H9 (cell line): ENCODE data around the gene TMEM178B. TPM values are rescaled to one million over a fixed set of nuclear protein-coding genes. Genes with fewer than 3 reads are reported as not detected.

Source experiments
- DNase-seq: peaks from one replicate; pipeline ENCODE4 v3.0.0-alpha.2; 2017
- H2AFZ ChIP-seq: one replicate; pipeline ENCODE4 v1.6.1; 2013; ENCODE audit warnings: mild to moderate bottlenecking, low read length, control low read depth, moderate library complexity
- H2AK5ac ChIP-seq: 2 replicates; pipeline ENCODE4 v1.6.1; 2013; ENCODE audit warnings: low read length, control low read depth, mixed read lengths; ENCODE audit not compliant: insufficient read length
- H2BK120ac ChIP-seq: one replicate; pipeline ENCODE4 v1.6.1; 2013; ENCODE audit warnings: low read depth, mild to moderate bottlenecking, low read length, control low read depth, inconsistent platforms; ENCODE audit not compliant: poor library complexity, severe bottlenecking
- H2BK12ac ChIP-seq: 2 replicates; pipeline ENCODE4 v1.6.1; 2013; ENCODE audit warnings: low read length, control low read depth, mixed read lengths, low read depth; ENCODE audit not compliant: insufficient read length
- H2BK15ac ChIP-seq: 2 replicates; pipeline ENCODE4 v1.6.1; 2013; ENCODE audit warnings: low read depth, low read length, control low read depth
- H2BK20ac ChIP-seq: one replicate; pipeline ENCODE4 v1.6.1; 2013; ENCODE audit warnings: low read depth, mild to moderate bottlenecking, low read length, control low read depth, inconsistent platforms; ENCODE audit not compliant: poor library complexity, severe bottlenecking
- H2BK5ac ChIP-seq: 2 replicates; pipeline ENCODE4 v1.6.1; 2013; ENCODE audit warnings: low read length, control low read depth, mixed read lengths; ENCODE audit not compliant: insufficient read length
- H3K14ac ChIP-seq: 2 replicates; pipeline ENCODE4 v1.6.1; 2013; ENCODE audit warnings: low read length, control low read depth; ENCODE audit not compliant: insufficient read depth
- H3K18ac ChIP-seq: 2 replicates; pipeline ENCODE4 v1.6.1; 2013; ENCODE audit warnings: low read depth, mild to moderate bottlenecking, mixed read lengths, low read length, control low read depth; ENCODE audit not compliant: insufficient read length
- H3K23ac ChIP-seq: 2 replicates; pipeline ENCODE4 v1.6.1; 2013; ENCODE audit warnings: low read length, control low read depth, mixed read lengths, low read depth; ENCODE audit not compliant: insufficient read length
- H3K23me2 ChIP-seq: 2 replicates; pipeline ENCODE4 v1.6.1; 2013; ENCODE audit warnings: low read depth, mild to moderate bottlenecking, mixed read lengths, low read length, control low read depth; ENCODE audit not compliant: insufficient read length, poor library complexity, severe bottlenecking
- H3K27ac ChIP-seq: 2 replicates; pipeline ENCODE4 v1.5.1; 2013; ENCODE audit warnings: low read length, control low read depth, mixed read lengths, low read depth; ENCODE audit not compliant: insufficient read length
- H3K27me3 ChIP-seq: 2 replicates; pipeline ENCODE4 v1.6.1; 2013; ENCODE audit warnings: low read length, control low read depth, inconsistent platforms; ENCODE audit not compliant: insufficient read depth
- H3K4ac ChIP-seq: 2 replicates; pipeline ENCODE4 v1.6.1; 2013; ENCODE audit warnings: low read depth, mild to moderate bottlenecking, control low read depth, inconsistent platforms, low read length, moderate library complexity
- H3K4me1 ChIP-seq: 2 replicates; pipeline ENCODE4 v1.6.1; 2013; ENCODE audit warnings: low read length, control low read depth, inconsistent platforms; ENCODE audit not compliant: insufficient read depth
- H3K4me2 ChIP-seq: 2 replicates; pipeline ENCODE4 v1.6.1; 2013; ENCODE audit warnings: low read length, control low read depth, mixed read lengths; ENCODE audit not compliant: insufficient read length, insufficient read depth
- H3K56ac ChIP-seq: 2 replicates; pipeline ENCODE4 v1.6.1; 2013; ENCODE audit warnings: low read depth, mild to moderate bottlenecking, mixed read lengths, low read length, control low read depth; ENCODE audit not compliant: insufficient read length
- H3K79me1 ChIP-seq: 2 replicates; pipeline ENCODE4 v1.6.1; 2013; ENCODE audit warnings: low read depth, mild to moderate bottlenecking, moderate library complexity, low read length, control low read depth, inconsistent platforms; ENCODE audit not compliant: insufficient read depth, poor library complexity, severe bottlenecking
- H3K79me2 ChIP-seq: 2 replicates; pipeline ENCODE4 v1.6.1; 2013; ENCODE audit warnings: low read length, control low read depth, inconsistent platforms; ENCODE audit not compliant: insufficient read depth
- H3K9ac ChIP-seq: 2 replicates; pipeline ENCODE4 v1.6.1; 2013; ENCODE audit warnings: low read length, control low read depth, mixed read lengths; ENCODE audit not compliant: insufficient read length; ENCODE audit errors: extremely low read depth
- H3K9me3 ChIP-seq: one replicate; pipeline ENCODE4 v1.6.1; 2013; ENCODE audit warnings: low read depth, low read length, inconsistent platforms; ENCODE audit not compliant: control insufficient read depth
- H3T11ph ChIP-seq: one replicate; pipeline ENCODE4 v1.6.1; 2013; ENCODE audit warnings: mild to moderate bottlenecking, low read length, control low read depth, inconsistent platforms
- H4K20me1 ChIP-seq: one replicate; pipeline ENCODE4 v1.6.1; 2013; ENCODE audit not compliant: control insufficient read depth, insufficient read length, insufficient read depth
- H4K5ac ChIP-seq: 2 replicates; pipeline ENCODE4 v1.6.1; 2013; ENCODE audit warnings: low read depth, mild to moderate bottlenecking, mixed read lengths, low read length, control low read depth; ENCODE audit not compliant: insufficient read length
- H4K8ac ChIP-seq: replicated peaks from 2 replicates; pipeline ENCODE4 v1.6.1; 2013; ENCODE audit warnings: low read length, control low read depth, mixed read lengths, low read depth; ENCODE audit not compliant: insufficient read length
- H4K91ac ChIP-seq: 2 replicates; pipeline ENCODE4 v1.6.1; 2013; ENCODE audit warnings: low read depth, mild to moderate bottlenecking, moderate library complexity, mixed read lengths, low read length, control low read depth; ENCODE audit not compliant: insufficient read length
- H3K27ac Mint-ChIP-seq, 3 experiments: 2 replicates in 2 of 3; 3 replicates in 1 of 3; pipeline ENCODE4 v1.8.0; 2020 to 2021; ENCODE audit warnings: mixed read lengths in 3 of 3, mild to moderate bottlenecking in 1 of 3, moderate library complexity in 1 of 3
- H3K27me3 Mint-ChIP-seq: 2 replicates; pipeline ENCODE4 v1.8.0; 2021; ENCODE audit warnings: low read depth, mild to moderate bottlenecking, moderate library complexity, mixed read lengths
- H3K36me3 Mint-ChIP-seq, 3 experiments: 2 replicates in 2 of 3; 3 replicates in 1 of 3; pipeline ENCODE4 v1.8.0; 2020 to 2021; ENCODE audit warnings: low read depth in 3 of 3, mixed read lengths in 3 of 3; ENCODE audit not compliant: insufficient read depth in 1 of 3
- H3K4me1 Mint-ChIP-seq, 2 experiments: 2 replicates each; pipeline ENCODE4 v1.8.0; 2020; ENCODE audit warnings: mixed read lengths in 2 of 2
- H3K4me3 Mint-ChIP-seq, 2 experiments: 2 replicates in 1 of 2; 3 replicates in 1 of 2; pipeline ENCODE4 v1.8.0; 2020 to 2021; ENCODE audit warnings: mild to moderate bottlenecking in 2 of 2, mixed read lengths in 2 of 2, moderate library complexity in 1 of 2
- H3K9me3 Mint-ChIP-seq, 2 experiments: 2 replicates in 1 of 2; 3 replicates in 1 of 2; pipeline ENCODE4 v1.8.0; 2020; ENCODE audit warnings: mild to moderate bottlenecking in 2 of 2, mixed read lengths in 2 of 2, moderate library complexity in 1 of 2
- WGBS: extraction: QIAGEN DNeasy Blood & Tissue Kit; methylation state at CpG from one replicate; pipeline ENCODE4 v1.1.7; 2013; ENCODE audit warnings: missing lambda C conversion rate, low lambda C conversion rate, mixed read lengths; ENCODE audit not compliant: insufficient read length; ENCODE audit errors: extremely low coverage; 5-methylcytosine and 5-hydroxymethylcytosine counted together
- total RNA-seq: library from RNA; stranded (reverse); gene quantifications from 2 replicates; pipeline ENCODE4 v1.2.1, GENCODE V29; 2021
- TF ChIP-seq, protein P1 (sequence below): fragments of 200-600 bp; sonication (generic); conservative IDR thresholded peaks from 3 replicates; pipeline ENCODE4 v1.8.0; 2021; ENCODE audit warnings: antibody characterized with exemption, mild to moderate bottlenecking

TMEM178B gene
- total RNA-seq, 1 experiment from 2014 or later: 11.3 TPM

- no peak overlapping the region for H3T11ph ChIP-seq
- no CpG with 5 or more reads among the region's 14 CpGs for WGBS
- H3K79me2 ChIP-seq: no peaks in the 10 kb centered on the region
- H2BK5ac ChIP-seq: no peak overlapping the region
- no peak overlapping the region for H3K4me2 ChIP-seq
- no peaks in the 10 kb centered on the region for H3K23me2 ChIP-seq
- no peaks in the 10 kb centered on the region for H4K20me1 ChIP-seq
- no peaks in the 10 kb centered on the region for H3K27me3 ChIP-seq
- no peak overlapping the region for H3K27ac ChIP-seq
- H2BK15ac ChIP-seq: no peak overlapping the region
- Mint-ChIP-seq H3K4me1 (no peaks in the 10 kb centered on the region), H3K27ac (peak overlapping the region in 1 of 3 experiments; percentile 38; a peak in 1 of 7 replicates), H3K4me3 (no peak overlapping the region), H3K27me3 (no peaks in the 10 kb centered on the region), H3K9me3 (no peaks in the 10 kb centered on the region), H3K36me3 (no peaks in the 10 kb centered on the region)
- no peak overlapping the region for H3K4ac ChIP-seq
- H2AFZ ChIP-seq: no peak overlapping the region
- H4K8ac ChIP-seq: no peak overlapping the region
- H2BK12ac ChIP-seq: no peak overlapping the region
- H3K23ac ChIP-seq: no peak overlapping the region
- H4K91ac ChIP-seq: no peak overlapping the region
- H3K4me1 ChIP-seq: no peaks in the 10 kb centered on the region
- H3K18ac ChIP-seq: no peak overlapping the region
- H2BK20ac ChIP-seq: no peak overlapping the region
- H3K79me1 ChIP-seq: no peaks in the 10 kb centered on the region
- TF ChIP-seq, protein P1, sequence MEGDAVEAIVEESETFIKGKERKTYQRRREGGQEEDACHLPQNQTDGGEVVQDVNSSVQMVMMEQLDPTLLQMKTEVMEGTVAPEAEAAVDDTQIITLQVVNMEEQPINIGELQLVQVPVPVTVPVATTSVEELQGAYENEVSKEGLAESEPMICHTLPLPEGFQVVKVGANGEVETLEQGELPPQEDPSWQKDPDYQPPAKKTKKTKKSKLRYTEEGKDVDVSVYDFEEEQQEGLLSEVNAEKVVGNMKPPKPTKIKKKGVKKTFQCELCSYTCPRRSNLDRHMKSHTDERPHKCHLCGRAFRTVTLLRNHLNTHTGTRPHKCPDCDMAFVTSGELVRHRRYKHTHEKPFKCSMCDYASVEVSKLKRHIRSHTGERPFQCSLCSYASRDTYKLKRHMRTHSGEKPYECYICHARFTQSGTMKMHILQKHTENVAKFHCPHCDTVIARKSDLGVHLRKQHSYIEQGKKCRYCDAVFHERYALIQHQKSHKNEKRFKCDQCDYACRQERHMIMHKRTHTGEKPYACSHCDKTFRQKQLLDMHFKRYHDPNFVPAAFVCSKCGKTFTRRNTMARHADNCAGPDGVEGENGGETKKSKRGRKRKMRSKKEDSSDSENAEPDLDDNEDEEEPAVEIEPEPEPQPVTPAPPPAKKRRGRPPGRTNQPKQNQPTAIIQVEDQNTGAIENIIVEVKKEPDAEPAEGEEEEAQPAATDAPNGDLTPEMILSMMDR: no peak
- H3K9ac ChIP-seq: no peak overlapping the region
- no peak overlapping the region for H2BK120ac ChIP-seq
- H3K14ac ChIP-seq: no peak overlapping the region; the same call in 1 of the 2 replicates
- DNase-seq: no peak
- H4K5ac ChIP-seq: no peak overlapping the region
- H3K56ac ChIP-seq: no peak overlapping the region
- H2AK5ac ChIP-seq: no peak overlapping the region
- no peaks in the 10 kb centered on the region for H3K9me3 ChIP-seq
Observed at GRCh38 chr7:141185369-141185967, 111.6 kb downstream of the TMEM178B start.
